Measurements from ENCODE around the gene GALNT9. TPM values are rescaled to one million over a fixed set of nuclear protein-coding genes. Genes with fewer than 3 reads are reported as not detected.

GALNT9 gene
- total RNA-seq, 2 donors from 2014 or later: 0.14 to 1.0 TPM

GRCh38 chr12:132186857-132187620 lies 142.3 kb downstream of the GALNT9 start:
- Histone ChIP-seq H3K36me3 (no peaks in the 10 kb centered on the region), H3K27ac (no peak overlapping the region), H3K27me3 (replicated peaks; ENCODE audit: insufficient read depth) (no peaks in the 10 kb centered on the region), H3K9me3 (no peaks in the 10 kb centered on the region), H3K4me3 (no peak overlapping the region), H3K4me1 (replicated peaks) (no peaks in the 10 kb centered on the region)
- intact Hi-C loops (cut with DNase I): no loop called here
- WGBS: 73% methylated on average over 39 of the region's 39 CpGs
- TF ChIP-seq POLR2AphosphoS5 (IDR thresholded peaks at IDR 0.05) (no peak), CTCF (IDR thresholded peaks at IDR 0.05) (no peak), POLR2A (IDR thresholded peaks at IDR 0.05) (no peak)
- no peak for DNase-seq (ENCODE audit: low spot score)

GRCh38 chr12:132186208-132186856 lies 143.1 kb downstream of the GALNT9 start:
- TF ChIP-seq POLR2A (IDR thresholded peaks at IDR 0.05): no peak
- no peak for TF ChIP-seq POLR2AphosphoS5 (IDR thresholded peaks at IDR 0.05)
- TF ChIP-seq CTCF (IDR thresholded peaks at IDR 0.05): no peak
- Histone ChIP-seq H3K9me3 (no peaks in the 10 kb centered on the region), H3K4me3 (no peak overlapping the region), H3K36me3 (no peaks in the 10 kb centered on the region), H3K27me3 (replicated peaks; ENCODE audit: insufficient read depth) (no peaks in the 10 kb centered on the region), H3K27ac (no peak overlapping the region), H3K4me1 (replicated peaks) (no peaks in the 10 kb centered on the region)
- intact Hi-C loops (cut with DNase I): no loop called here
- 26% methylated on average over 24 of the region's 24 CpGs for WGBS
- no peak for DNase-seq (ENCODE audit: low spot score)

GRCh38 chr12:132185705-132186104 lies 143.7 kb downstream of the GALNT9 start:
- no peaks in the 10 kb centered on the region for H3K4me1 ChIP-seq (replicated peaks)
- H3K27me3 ChIP-seq (replicated peaks; ENCODE audit: insufficient read depth): no peaks in the 10 kb centered on the region
- H3K9me3 ChIP-seq: no peaks in the 10 kb centered on the region
- WGBS: 66% methylated on average over 16 of the region's 16 CpGs
- TF ChIP-seq CTCF (IDR thresholded peaks at IDR 0.05): no peak
- TF ChIP-seq POLR2A (IDR thresholded peaks at IDR 0.05): no peak
- TF ChIP-seq POLR2AphosphoS5 (IDR thresholded peaks at IDR 0.05): no peak
- intact Hi-C loops (cut with DNase I): no loop called here
- H3K27ac ChIP-seq: no peak overlapping the region
- no peak overlapping the region for H3K4me3 ChIP-seq
- no peak for DNase-seq (ENCODE audit: low spot score)
- H3K36me3 ChIP-seq: no peaks in the 10 kb centered on the region

DNA sequence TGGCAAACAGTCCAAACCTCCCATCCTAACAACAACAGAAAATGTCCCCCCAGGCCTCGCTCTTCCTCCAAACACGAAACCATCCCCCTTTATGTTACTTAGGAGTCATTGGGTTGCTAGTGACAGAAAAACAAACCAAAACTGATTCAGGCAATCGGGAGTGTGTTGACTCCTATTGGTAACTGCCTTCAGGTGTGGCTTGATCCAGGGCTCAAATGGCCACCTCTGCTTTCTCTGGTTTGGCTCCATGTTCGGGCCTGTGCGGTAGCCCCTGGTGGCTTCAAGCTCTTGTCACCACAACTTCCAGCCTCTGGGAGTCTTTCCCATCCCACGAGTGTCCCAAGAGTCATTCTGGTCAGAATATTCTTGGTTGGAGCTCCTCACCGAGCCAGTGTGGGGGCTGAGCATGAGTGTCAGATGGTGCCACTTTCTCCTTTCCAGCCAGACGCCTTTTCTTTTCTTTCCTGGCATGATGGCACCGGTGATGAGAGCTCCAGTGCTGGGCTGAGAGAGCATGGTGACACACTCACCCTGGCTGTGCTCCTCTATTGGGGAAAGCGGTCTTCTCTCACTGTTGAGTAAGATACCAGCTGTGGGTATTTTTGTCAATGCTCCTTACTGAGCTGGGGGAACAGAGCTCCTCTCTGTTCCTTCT lies 146.6 kb downstream of the GALNT9 start:
- 80% methylated on average over 10 of the region's 10 CpGs for WGBS

GRCh38 chr12:132182206-132182710 lies 147.1 kb downstream of the GALNT9 start:
- WGBS: 91% methylated on average over 21 of the region's 21 CpGs
- Histone ChIP-seq H3K27me3 (replicated peaks; ENCODE audit: insufficient read depth) (peaks cover 3% of the 10 kb centered on the region), H3K9me3 (no peaks in the 10 kb centered on the region), H3K27ac (no peak overlapping the region), H3K4me3 (no peak overlapping the region), H3K4me1 (replicated peaks) (no peaks in the 10 kb centered on the region), H3K36me3 (no peaks in the 10 kb centered on the region)
- DNase-seq (ENCODE audit: low spot score): no peak
- intact Hi-C loops (cut with DNase I): no loop called here
- no peak for TF ChIP-seq POLR2AphosphoS5 (IDR thresholded peaks at IDR 0.05)
- TF ChIP-seq CTCF (IDR thresholded peaks at IDR 0.05): no peak
- no peak for TF ChIP-seq POLR2A (IDR thresholded peaks at IDR 0.05)

More for the DNA sequence above, 146.6 kb downstream of the GALNT9 start:
- intact Hi-C loops (cut with DNase I): no loop called here
- H3K36me3 ChIP-seq: no peaks in the 10 kb centered on the region
- DNase-seq (ENCODE audit: low spot score): no peak
- H3K27me3 ChIP-seq (replicated peaks; ENCODE audit: insufficient read depth): no peaks in the 10 kb centered on the region
- no peaks in the 10 kb centered on the region for H3K4me1 ChIP-seq (replicated peaks)
- no peaks in the 10 kb centered on the region for H3K9me3 ChIP-seq
- no peak for TF ChIP-seq POLR2AphosphoS5 (IDR thresholded peaks at IDR 0.05)
- H3K4me3 ChIP-seq: no peak overlapping the region
- no peak overlapping the region for H3K27ac ChIP-seq

Data from prostate gland (tissue), 2 donors.